ENCODE results near the gene ARHGAP6.

The ARHGAP6 gene

DNA sequence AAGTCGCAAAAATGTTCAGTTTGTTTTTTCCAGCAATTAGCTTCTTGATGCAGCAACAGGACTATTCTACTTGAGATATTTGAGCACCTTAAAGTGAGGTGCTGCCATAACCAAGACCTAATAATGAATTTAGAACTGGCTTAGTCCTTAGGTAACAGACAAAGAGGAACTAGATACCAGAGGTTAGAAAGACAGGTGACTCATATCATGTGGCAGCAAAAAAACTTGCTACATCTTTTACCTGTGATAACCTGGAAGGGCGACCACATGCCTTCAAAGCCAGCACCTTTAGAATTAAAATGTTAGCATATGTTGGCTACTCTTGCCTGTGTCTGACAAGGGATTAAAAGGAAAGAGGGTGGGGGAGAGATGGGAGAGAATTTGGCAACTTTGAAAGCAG lies 90.4 kb downstream of the ARHGAP6 start:
- no peak for DNase-seq

DNA sequence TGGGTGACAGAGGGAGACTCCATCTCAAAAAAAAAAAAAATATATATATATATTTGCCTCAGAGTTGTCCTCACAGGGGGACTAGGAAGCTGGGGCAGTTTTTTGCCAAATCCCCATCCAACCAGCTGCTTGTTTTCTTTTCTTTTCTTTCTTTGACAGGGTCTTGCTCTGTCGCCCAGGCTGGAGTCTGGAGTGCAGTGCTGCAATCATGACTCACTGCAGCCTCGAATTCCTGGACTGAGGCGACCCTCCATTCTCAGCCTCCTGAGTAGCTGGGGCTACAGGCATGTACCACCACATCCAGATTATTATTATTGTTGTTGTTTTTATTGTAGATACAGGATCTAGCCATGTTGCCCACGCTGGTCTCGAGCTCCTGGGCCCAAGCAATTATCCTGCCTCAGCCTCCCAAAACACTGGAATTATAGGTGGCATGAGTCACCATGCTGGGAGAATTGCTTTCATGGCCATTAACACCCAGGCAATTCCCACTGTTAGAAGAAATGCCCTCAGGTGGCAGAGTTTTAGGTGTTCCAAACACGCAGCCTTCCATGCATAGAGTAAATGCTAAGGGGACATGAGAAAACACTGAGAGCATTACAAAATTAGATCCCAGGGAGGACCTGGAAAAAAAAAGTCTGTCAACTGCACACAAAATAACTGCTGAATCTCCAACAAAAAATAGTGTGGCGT lies 98.0 kb downstream of the ARHGAP6 start:
- no peak for DNase-seq

DNA sequence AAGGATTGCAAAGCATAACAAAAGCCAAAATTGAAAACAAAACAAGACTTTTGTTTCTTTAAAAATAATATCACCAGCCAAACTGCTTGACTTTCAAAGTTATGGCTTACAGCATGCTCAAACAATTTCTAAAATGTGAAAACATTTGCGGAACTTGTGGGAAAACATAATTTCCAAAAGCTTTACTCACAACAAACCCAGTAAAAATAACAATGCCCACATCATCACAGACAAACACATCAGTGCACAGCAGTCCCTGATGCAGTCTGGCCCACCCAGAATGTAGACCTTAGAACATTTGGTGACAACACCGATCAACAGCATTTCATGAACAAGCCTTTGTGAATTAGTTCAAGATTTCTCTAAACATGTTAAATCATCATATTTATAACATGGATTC lies 98.9 kb downstream of the ARHGAP6 start:
- DNase-seq = no peak

DNA sequence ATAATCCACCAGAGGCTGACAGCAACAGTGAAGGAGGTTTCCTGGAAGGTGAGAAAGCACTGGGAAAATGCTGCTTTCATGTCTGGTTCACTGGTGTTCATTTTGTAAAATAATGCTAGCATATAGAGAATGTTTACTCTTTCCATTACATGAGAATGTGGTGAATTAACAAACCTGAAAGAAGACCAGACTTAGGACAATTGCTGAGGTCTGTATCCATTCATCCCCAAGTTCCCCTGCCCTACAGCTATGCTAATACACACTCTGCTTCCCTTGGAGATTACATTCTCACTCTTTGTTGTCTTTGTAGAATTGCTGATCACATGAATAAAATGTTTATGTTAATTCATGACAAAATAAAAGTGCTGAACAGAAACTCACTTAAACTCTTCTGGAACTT lies 99.5 kb downstream of the ARHGAP6 start:
- no peak for DNase-seq

DNA sequence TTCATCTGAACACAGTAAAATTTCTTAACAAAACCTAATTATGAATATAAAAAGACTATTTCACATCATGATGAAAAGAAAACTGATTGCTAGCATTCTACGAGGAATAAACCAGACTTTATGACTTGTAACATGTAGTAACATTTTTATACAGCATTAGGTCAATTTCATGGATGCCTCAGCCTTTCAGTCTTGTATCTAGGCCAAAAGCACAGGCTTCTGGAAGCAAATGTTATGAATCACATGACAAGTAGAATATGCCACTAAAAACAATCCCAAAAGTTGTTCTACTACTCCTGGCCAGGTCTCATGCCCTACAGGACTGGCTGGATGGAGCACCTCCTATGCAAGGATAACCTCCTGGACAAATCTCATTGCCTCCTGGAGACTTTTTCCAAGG lies 101.2 kb downstream of the ARHGAP6 start:
- no peak for DNase-seq

DNA sequence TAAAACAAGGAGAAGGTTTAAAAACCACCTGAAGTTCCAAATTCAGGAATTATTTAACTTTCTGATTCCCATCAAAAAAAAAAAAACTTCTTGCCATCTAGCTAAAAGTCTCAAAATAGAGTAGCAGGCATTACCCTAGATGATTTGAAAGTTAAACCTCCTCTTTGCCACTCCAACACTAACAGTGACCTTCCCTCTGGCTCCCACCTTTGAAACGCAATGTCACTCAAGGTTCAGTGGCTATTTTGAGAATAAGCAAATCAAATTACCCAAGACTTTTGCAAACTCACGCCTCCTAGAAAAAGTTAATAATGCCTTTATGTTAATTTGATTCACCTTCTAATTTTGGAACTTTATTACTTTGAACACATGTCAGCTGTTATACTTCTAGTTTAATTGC lies 103.2 kb downstream of the ARHGAP6 start:
- DNase-seq = no peak

DNA sequence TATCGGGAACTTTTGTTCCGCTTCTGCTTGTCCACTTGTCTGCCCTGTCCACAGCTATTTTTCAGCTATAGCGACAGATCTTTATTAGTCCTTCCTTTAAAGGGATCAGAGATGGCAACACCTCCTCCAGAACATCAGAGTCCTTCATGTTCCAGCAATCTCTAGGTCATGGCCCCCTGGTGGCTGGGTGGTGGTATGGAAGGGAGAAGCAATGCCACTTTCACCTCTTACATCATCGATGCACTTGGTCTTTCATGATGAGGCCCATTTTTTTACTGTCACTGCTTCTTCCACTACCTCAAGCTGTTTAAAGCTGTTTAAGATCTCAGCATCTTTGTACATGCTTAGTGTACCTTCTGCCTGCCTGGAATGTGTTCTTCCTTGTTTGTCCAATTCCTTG lies 106.7 kb downstream of the ARHGAP6 start:
- DNase-seq = peak; percentile 23

DNA sequence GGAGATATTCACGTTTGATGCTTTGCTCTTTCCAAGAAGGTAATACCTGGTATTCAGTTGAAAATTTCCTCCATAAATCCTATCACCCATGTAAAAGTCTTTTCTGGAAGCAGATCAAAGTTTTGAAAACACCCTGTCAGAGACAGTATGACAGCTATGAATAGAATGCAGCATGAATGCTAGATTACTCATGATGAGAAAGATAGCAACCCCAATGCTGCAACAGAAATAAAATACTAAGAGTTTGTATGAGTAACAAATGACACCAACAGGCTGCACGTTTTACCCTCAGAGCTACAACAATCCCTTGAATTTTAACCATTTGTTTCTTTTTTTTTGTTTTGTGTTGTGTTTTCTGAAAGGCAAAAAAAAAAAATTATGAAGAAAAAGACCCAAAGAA lies 108.6 kb downstream of the ARHGAP6 start:
- no peak for DNase-seq

DNA sequence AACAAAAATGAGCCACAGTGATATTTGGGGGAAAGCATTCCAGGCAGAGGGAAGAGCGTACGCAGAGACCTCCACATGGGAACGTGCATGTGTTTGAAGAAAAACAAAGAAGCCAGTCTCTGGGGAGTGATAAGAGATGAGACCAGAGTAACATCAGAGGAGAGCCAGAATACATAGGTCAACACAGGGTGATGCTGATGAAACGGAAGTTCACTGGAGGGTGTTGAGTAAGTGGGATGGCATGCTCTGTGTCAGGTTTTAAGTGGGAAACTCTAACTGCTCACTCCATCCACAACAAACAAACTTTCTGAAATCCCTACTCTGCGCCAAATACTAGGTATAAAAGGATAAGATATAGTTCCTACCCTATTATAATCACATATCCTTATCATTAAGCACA lies 110.0 kb downstream of the ARHGAP6 start:
- DNase-seq = no peak

DNA sequence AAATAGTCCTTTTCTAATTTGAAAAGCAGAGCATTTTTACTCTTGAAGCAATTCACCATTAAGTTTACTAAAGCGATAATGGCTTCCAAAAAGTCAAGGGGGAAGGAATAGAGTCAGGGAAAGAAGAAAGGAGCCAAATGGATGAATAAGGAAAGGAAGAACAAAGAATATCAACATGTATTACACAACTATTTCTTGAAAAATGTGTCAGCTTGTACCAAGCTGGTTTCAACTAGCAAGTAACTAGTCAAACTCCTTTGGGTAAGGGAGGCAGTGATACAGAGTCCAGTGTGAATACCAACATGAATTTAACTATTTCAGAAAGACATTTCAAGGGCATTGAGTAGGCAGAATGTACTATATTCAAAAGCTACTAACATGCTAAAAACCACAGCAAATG lies 112.1 kb downstream of the ARHGAP6 start:
- no peak for DNase-seq

DNA sequence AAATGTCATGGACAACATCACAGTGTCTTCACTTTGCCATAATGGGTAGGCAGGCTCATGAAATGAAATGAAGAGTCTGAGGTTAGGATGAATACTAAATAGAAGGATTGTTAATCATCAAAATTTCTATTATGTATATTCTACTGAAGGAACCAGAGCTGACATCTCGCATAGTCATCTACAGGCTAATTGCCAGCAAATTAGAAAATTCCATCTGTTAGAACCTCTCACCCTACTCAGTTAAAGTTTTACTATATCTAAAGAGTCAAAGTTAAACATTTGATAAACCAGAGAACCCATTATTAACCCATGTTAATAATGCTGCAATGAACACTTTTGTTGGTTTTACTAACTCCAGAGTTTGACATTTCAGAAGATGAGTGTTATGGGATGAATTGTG lies 114.6 kb downstream of the ARHGAP6 start:
- no peak for DNase-seq

DNA sequence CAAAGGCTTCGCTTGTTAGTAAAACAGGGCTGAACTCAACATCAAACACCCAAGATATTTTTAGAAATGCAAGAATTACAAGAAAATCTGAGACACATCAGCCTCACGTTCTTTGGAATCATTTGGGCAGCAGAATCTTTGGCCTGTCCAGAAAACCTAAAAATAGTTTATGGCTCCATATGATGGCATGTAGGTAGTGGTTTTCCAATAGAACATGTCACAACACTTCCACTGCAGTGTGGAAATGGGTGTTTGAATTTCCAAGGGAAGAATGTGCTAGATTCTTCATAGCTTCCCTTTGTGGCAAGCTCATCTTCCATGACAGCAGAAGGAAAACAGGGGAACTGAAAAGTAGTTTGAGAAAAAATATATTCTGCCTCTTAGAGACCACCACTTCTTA lies 118.8 kb downstream of the ARHGAP6 start:
- DNase-seq = no peak

DNA sequence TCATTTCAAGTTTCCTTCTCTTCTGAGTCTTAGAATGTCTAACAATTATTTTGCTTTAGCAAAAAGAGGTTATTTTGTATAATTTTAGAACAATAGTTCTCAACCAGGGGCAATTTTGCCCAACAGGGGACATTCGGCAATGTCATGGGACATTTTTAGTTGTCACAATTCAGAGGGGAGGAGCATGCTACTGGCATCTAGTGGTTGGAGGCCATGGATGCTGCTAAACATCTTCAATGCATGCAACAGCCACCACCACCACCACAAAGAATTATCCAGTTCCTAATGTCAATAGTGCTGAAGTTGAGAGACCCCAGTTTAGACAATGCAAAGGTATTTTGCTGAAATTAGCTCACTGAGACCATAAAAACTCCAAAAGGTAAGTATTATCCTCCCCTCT lies 122.5 kb downstream of the ARHGAP6 start:
- no peak for DNase-seq

DNA sequence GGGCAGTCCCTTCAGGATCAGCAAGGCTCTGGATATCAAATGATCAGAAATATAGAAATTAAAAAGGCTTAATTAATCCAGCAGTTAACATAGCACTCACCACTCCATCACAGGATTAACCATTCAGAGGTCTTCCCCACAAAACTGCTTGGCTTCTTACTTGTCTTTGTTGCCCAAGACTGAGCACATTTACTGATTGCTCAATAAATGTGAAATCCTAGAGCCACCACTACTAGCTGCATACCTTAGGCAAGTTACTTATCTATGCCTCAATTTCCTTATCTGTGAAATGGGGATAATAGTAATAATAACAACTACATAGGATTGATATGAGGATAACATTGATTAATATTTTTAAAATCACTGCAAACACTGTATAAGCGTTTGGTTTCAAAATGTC lies 124.2 kb downstream of the ARHGAP6 start:
- DNase-seq = no peak

DNA sequence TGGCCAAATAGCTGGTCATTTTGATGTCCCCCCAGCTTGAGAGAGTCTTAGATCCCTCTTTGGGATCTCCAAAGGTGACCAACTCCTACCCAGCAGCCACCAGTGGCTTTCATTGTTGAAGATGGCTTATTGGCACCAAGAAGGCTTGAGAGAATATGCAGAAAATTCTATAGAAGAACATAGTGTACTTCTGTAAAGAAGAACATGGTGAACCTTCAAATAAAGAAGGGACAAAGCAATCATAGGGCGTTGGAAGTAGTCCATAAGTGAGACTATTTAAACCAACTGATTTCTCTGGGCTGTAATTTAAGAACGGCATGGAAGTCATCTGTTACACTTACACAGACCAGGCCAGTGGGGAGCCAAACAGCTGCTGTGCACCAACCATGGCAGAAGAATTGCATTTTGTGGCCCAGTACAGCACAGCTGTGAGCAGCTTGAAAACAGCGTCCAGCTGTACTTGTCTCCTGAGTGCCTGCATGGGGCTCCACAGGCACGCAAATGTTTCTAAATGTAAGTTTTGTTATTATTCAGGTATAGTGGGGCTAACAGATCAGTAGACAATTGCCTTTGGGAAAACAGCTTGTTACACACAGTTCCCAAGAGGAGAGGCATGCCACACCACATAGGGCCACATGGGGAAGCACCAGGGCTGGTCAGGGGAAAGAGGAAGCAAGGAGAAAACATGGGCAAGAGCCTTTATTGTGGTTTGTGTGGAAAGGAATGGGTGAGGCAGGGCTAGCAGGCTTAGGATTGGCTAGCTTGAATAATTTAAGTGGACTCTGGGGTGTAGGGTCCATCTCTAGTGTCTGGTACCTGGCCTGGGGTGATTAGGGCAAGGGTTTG lies 125.0 kb downstream of the ARHGAP6 start:
- no peak for DNase-seq

DNA sequence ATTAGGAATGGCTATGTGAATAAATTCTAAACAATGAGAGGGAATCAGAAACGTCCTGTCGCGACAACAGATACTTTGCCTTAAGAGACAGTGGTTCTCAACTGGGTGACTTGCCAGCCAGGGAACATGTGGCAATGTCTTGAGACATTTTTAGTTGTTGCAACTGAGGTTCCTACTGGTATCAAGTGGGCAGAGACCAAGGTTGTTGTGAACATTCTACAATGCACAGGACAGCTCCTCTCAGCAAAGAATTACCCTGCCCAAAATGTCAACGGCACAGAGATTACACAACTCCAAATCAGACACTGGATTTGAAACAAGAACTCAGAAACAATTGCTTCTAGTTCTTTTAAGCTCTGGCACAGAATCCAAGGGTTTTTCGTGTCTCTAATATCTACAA lies 128.6 kb downstream of the ARHGAP6 start:
- no peak for DNase-seq

DNA sequence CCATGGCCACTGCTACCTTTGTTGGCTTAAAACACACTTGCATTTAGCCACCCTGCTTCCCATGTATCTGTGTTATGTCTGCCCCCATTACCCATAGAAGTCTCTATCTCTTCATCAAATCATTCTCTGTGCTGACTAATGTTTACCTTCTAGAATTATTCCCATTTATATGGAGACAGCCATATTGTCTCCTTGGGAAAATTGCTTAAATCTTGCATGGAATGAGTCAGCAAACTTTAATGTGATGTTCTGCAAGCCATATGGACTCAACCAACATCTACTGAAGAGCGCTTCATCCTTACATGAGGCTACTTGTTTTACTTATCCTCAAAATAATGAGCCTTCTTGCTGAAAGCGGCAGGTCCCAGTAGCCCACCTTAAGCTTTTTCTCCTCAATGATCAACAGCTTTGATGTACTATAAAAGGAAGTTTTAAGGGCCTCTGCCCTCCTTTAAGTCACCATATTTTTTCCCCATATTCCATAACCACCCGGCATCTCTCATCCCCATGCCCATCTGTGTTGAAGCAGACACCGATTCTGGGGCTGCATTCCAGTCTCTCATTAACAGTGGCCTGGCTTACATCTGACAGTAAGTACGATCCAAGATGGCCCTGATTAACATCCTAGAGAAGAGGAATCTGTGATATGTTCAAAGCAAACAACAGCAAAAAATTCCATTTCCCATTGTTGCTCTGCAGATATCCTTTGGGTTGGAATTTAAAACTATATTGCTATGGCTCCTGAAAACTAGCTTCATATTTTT lies 130.4 kb downstream of the ARHGAP6 start:
- DNase-seq = no peak

DNA sequence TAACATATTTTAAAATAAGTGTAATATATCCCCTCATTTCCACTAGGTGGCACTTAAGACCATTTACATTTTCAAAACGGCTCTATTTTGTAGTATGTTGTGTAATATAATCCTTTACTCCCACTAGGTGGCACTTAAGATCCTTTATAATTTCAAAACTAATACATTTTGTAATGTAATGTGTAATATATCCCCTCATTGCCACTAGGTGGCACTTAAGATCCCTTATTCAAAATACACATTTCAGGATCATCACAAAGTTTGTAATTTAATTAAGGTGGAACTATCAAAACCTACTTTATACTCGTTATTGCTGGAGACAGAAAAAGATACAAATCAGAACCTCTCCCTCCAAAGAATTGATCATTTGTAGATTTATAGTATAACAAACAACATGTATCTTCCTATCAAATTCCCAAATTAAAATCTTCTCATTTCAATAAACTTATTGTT lies 132.5 kb downstream of the ARHGAP6 start:
- DNase-seq = peak; percentile 26

DNA sequence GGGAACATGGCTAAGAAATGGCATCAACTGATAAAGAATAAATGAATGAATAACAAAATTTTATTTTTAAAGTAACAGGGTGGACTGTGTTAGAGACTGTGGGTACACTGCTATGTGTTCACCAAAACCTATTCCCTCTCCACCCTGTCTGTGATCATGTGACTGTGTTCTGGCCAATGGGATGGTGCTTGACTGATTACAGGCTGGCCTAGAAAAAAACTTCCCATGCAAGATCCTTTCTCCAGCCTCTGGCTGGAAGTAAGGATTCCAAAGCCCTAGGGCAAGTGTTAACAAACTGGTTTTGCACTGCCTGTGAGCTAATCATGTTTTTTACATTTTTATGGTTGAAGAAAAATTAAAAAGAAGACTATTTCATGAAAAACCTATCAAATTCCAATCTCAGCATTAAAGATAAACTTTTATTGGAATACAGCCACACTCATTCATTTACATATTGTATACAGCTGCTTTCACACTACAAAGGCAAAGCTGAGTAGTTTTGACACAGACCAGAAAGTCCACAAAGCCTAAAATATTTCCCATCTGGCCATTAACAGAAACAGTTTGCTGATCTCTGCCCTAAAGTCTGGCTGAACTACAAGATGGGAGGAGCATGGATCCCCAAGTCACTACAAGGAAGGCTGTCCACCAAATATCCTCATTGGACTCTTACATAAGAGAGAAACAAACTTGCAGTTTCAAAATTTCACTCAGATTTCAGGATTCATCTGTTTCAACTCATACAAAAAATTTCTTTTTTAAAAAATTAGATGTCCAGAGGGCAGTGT lies 133.2 kb downstream of the ARHGAP6 start:
- DNase-seq = no peak

DNA sequence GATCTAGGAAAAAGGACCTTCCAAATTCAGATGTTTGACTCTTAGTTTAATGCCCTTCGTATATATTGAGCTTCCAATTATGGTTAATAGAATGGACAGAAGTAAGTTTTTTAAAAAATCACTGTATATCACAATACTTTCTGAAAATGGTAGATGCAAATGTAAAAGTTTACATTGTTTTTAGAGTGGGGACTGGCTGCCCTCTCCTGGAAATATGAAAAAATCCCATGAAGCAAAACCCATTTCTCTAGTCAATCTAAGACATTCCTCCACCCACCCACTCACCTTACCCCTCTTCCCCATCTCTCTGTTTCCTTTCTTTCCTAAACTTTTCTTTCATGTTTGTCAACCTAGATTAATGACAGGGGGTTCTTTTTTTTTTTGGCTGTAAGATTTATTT lies 134.5 kb downstream of the ARHGAP6 start:
- DNase-seq = no peak

DNA sequence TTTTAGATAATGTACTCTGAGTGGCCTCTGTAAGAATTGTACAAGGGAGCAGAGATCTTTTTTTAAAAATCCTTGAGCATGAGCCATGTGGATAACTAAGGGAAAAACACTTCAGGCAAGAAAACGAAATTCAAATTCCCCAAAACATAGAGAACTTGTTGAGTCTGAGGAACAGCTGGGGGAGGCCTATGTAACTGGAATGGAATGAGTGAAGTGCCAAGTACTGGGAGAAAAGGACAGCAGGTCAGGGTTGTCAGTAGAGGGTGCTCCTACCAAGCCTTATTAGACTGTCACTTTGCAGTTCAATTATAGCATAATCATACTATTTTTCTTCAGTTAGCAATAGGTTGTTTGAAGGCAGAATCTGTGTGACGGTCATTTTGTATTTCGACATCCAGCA lies 135.1 kb downstream of the ARHGAP6 start:
- DNase-seq = no peak

DNA sequence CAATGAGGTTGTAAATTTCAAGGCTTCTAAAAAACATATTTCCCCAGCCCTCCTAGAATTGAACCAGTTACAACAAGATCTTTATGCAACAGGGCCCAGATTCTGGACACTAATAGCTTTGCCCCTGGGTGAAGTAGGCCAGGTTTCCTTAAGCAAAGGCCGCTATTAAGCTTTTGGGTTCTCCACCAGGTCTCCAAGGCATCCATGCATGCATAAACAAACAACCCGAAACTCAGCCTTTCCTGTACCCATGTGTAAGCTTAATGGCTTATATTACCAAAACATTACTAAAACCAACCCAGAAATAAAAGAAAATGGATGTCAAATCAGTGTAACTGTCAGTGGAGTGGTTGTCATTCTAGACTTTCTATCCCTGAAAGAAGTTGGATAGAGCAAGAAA lies 137.1 kb downstream of the ARHGAP6 start:
- DNase-seq = no peak

DNA sequence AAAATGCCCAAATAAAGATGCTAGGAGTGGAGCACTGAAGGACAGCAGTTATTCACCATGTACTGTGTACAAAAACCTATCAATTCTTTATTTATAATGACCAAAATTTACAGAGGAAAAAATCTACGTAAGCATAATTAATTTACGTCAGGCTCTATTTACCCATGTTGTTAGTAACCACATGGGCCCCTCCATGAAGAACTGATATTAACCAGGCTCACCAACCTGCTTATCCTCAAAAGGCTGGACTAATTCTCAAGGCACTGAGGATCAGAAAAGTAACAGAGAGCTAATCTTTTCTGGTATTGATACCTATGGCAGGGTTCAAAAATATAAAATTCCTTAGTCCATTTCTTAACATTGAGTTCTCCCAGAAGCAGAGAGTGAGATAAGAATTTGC lies 140.0 kb downstream of the ARHGAP6 start:
- DNase-seq = no peak

Measured in GDM1 (cell line).